ENCODE measurements around the gene DNAJC3. TPM values are rescaled to one million over a fixed set of nuclear protein-coding genes. Genes with fewer than 3 reads are reported as not detected.

DNAJC3 gene
- total and polyA plus RNA-seq, 9 of the 15 experiments (the other 6 are each of a cell fraction or from before 2014, with no cell fraction given) = 7.8 to 21.8 (median 10.4) TPM

DNA sequence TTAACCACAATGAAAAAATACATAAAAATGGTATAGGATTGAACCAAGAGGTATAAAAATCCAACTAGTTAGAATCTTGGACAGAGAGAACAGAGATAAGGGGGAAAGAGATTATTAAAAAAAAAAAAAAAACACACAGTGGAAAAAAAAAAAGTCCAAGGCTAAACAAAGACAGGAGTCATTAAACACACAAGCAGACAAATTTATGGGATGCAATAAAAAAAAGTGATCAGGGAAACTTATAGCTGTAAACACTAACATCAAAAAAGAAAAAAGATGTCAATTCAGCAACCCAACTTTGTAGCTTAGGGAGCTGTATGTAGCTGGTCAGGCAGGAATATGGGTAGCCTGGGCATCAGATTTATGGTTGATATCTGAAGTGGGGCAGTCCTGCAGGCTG, 129.0 kb downstream of the DNAJC3 start:
- no peak for FAIRE-seq
- ChIA-PET POLR2A (no interaction called here), CTCF (ENCODE audit: low intra/inter-chr PET ratio) (no interaction called here)
- Histone ChIP-seq H3K4me3 (no peak overlapping the region), H3K9me1 (ENCODE audit: control insufficient read depth, insufficient read depth, low read length) (no peaks in the 10 kb centered on the region), H3K4me2 (ENCODE audit: insufficient read depth, low read length) (no peak overlapping the region), H3K27ac (ENCODE audit: extremely low read depth, low read depth, low read length) (no peak overlapping the region), H3K9ac (ENCODE audit: insufficient read depth in 1 of 2, low read depth in 2 of 2, low read length in 2 of 2) (no peak overlapping the region), H3K36me3 (ENCODE audit: control insufficient read depth, insufficient read depth, low read length) (no peaks in the 10 kb centered on the region), H3K4me1 (replicated peaks in 1 of 2; ENCODE audit: control insufficient read depth in 2 of 2, insufficient read depth in 2 of 2, low read length in 2 of 2) (no peaks in the 10 kb centered on the region), H3K27me3 (ENCODE audit: control insufficient read depth in 2 of 2, insufficient read depth in 2 of 2, low read length in 2 of 2) (no peaks in the 10 kb centered on the region), H2AFZ (ENCODE audit: low read depth, low read length) (no peak overlapping the region), H3K9me3 (replicated peaks; ENCODE audit: control insufficient read depth, insufficient read depth, low read depth, low read length) (no peaks in the 10 kb centered on the region), H3K79me2 (ENCODE audit: control insufficient read depth, insufficient read depth, low read length) (no peaks in the 10 kb centered on the region), H4K20me1 (replicated peaks; ENCODE audit: control insufficient read depth, insufficient read depth, low read length) (no peaks in the 10 kb centered on the region)
- ATAC-seq = no peak
- intact Hi-C loops (cut with micrococcal nuclease) = no loop called here
- BruUV-seq (replicated peaks) = no TSS peak
- DNase-seq (ENCODE audit: extremely low read depth in 1 of 4, low spot score in 3 of 4) = no peak
- TF ChIP-seq ZNF3 (CRISPR knock-in tag; IDR thresholded peaks at IDR 0.05) (no peak), HNRNPUL1 (IDR thresholded peaks at IDR 0.05; ENCODE audit: low read length) (no peak)
- in situ Hi-C loops (cut with MboI) = no loop called here

DNA sequence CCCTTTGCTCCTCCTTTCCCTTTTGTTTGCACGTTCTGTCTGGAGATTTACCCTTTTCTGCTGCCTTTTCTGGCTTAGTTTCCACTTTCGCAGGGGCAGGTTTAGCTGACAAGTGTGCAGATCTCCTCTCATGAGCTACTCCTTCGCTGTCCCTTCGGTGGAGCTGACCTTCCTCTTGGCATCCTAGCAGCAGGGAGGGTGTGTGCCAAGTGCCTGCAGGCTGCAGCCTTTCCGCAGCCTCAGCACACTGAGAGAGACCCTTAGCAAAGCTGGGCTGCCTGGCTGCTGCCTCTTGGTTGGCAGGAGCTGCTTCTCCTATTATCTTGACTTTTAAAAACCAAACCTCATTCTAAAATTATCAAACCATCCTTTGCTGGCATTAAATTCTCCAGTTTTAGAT, 132.5 kb downstream of the DNAJC3 start:
- H2AFZ ChIP-seq (ENCODE audit: low read depth, low read length) = no peak overlapping the region
- no peaks in the 10 kb centered on the region for H3K4me1 ChIP-seq (replicated peaks in 1 of 2; ENCODE audit: control insufficient read depth in 2 of 2, insufficient read depth in 2 of 2, low read length in 2 of 2)
- H3K4me2 ChIP-seq (ENCODE audit: insufficient read depth, low read length) = no peak overlapping the region
- no peaks in the 10 kb centered on the region for H3K9me3 ChIP-seq (replicated peaks; ENCODE audit: control insufficient read depth, insufficient read depth, low read depth, low read length)
- WGBS (ENCODE audit: insufficient coverage, low coverage, missing lambda C conversion rate) = 89% methylated on average over 3 of the region's 5 CpGs
- ATAC-seq = no peak
- no peaks in the 10 kb centered on the region for H3K79me2 ChIP-seq (ENCODE audit: control insufficient read depth, insufficient read depth, low read length)
- no peak overlapping the region for H3K4me3 ChIP-seq
- no peaks in the 10 kb centered on the region for H3K36me3 ChIP-seq (ENCODE audit: control insufficient read depth, insufficient read depth, low read length)
- no peaks in the 10 kb centered on the region for H3K9me1 ChIP-seq (ENCODE audit: control insufficient read depth, insufficient read depth, low read length)
- FAIRE-seq = no peak
- no TSS peak for BruUV-seq (replicated peaks)
- ChIA-PET POLR2A (no interaction called here), CTCF (ENCODE audit: low intra/inter-chr PET ratio) (no interaction called here)
- H3K27ac ChIP-seq (ENCODE audit: extremely low read depth, low read depth, low read length) = no peak overlapping the region
- in situ Hi-C loops (cut with MboI) (no loop called here), intact Hi-C loops (cut with micrococcal nuclease) (no loop called here)
- H3K27me3 ChIP-seq (ENCODE audit: control insufficient read depth in 2 of 2, insufficient read depth in 2 of 2, low read length in 2 of 2) = no peaks in the 10 kb centered on the region
- H3K9ac ChIP-seq (ENCODE audit: insufficient read depth in 1 of 2, low read depth in 2 of 2, low read length in 2 of 2) = no peak overlapping the region
- DNase-seq (ENCODE audit: extremely low read depth in 1 of 4, low spot score in 3 of 4) = no peak
- no peaks in the 10 kb centered on the region for H4K20me1 ChIP-seq (replicated peaks; ENCODE audit: control insufficient read depth, insufficient read depth, low read length)
- TF ChIP-seq SIRT6 (IDR thresholded peaks at IDR 0.05; ENCODE audit: low read depth, low read length) (no peak), SMARCA5 (IDR thresholded peaks at IDR 0.05) (no peak), SP2 (IDR thresholded peaks at IDR 0.05; ENCODE audit: extremely low read depth, low read depth, low read length, poor library complexity, severe bottlenecking) (no peak), GABPB1 (CRISPR knock-in tag; IDR thresholded peaks at IDR 0.05) (no peak), BHLHE40 (IDR thresholded peaks at IDR 0.05; ENCODE audit: low read length) (no peak), ZNF586 (CRISPR knock-in tag; conservative IDR thresholded peaks at IDR 0.05) (no peak), NKRF (IDR thresholded peaks at IDR 0.05; ENCODE audit: borderline replicate concordance) (no peak)
- TF ChIP-seq, protein P1, sequence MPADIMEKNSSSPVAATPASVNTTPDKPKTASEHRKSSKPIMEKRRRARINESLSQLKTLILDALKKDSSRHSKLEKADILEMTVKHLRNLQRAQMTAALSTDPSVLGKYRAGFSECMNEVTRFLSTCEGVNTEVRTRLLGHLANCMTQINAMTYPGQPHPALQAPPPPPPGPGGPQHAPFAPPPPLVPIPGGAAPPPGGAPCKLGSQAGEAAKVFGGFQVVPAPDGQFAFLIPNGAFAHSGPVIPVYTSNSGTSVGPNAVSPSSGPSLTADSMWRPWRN (IDR thresholded peaks at IDR 0.05; ENCODE audit: low read depth) = no peak
- TF ChIP-seq, protein P2, sequence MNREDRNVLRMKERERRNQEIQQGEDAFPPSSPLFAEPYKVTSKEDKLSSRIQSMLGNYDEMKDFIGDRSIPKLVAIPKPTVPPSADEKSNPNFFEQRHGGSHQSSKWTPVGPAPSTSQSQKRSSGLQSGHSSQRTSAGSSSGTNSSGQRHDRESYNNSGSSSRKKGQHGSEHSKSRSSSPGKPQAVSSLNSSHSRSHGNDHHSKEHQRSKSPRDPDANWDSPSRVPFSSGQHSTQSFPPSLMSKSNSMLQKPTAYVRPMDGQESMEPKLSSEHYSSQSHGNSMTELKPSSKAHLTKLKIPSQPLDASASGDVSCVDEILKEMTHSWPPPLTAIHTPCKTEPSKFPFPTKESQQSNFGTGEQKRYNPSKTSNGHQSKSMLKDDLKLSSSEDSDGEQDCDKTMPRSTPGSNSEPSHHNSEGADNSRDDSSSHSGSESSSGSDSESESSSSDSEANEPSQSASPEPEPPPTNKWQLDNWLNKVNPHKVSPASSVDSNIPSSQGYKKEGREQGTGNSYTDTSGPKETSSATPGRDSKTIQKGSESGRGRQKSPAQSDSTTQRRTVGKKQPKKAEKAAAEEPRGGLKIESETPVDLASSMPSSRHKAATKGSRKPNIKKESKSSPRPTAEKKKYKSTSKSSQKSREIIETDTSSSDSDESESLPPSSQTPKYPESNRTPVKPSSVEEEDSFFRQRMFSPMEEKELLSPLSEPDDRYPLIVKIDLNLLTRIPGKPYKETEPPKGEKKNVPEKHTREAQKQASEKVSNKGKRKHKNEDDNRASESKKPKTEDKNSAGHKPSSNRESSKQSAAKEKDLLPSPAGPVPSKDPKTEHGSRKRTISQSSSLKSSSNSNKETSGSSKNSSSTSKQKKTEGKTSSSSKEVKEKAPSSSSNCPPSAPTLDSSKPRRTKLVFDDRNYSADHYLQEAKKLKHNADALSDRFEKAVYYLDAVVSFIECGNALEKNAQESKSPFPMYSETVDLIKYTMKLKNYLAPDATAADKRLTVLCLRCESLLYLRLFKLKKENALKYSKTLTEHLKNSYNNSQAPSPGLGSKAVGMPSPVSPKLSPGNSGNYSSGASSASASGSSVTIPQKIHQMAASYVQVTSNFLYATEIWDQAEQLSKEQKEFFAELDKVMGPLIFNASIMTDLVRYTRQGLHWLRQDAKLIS (CRISPR knock-in tag; IDR thresholded peaks at IDR 0.05) = no peak

Data from K562 (cell line).